A549 (cell line): ENCODE results near the gene LEPROT. TPM values are rescaled to one million over a fixed set of nuclear protein-coding genes. Genes with fewer than 3 reads are reported as not detected.

Source experiments
- ATAC-seq, 2 experiments: fragments of 200-7000 bp in 1 of 2; fragments of >200 bp in 1 of 2; cut with Nextera tagmentation in 1 of 2; cut with Tn5 transposase in 1 of 2; 3 replicates each; pipeline versions ENCODE4 v1.8.0 to v1.9.1; 2018 to 2020; ENCODE audit warnings: mild to moderate bottlenecking in 1 of 2, moderate library complexity in 1 of 2
- CTCF ChIA-PET: fragments of 300-600 bp; sonication (Branson Sonifier 250); formaldehyde crosslinking; extraction: SDS; loops from one replicate; lab custom pipeline; 2021; ENCODE audit warnings: antibody characterized with exemption, inconsistent platforms; lab: Yijun Ruan, JAX
- POLR2A ChIA-PET: fragments of 350-600 bp; formaldehyde crosslinking; extraction: SDS; loops from one replicate; lab custom pipeline; 2021; ENCODE audit warnings: antibody characterized with exemption, inconsistent platforms; lab: Yijun Ruan, JAX
- DNase-seq, 2 experiments: peaks; one replicate each; pipeline versions ENCODE4 v3.0.0 to v3.0.0-alpha.2; 2011 to 2016; ENCODE audit warnings: low read depth in 1 of 2, low spot score in 1 of 2
- FAIRE-seq: peaks from 2 replicates; lab custom pipeline; 2011; peaks lifted over from hg19 to GRCh38; lab: Jason Lieb, UNC
- H3K27ac ChIP-seq, 2 experiments: fragments of >200 bp; sonication (Bioruptor Twin); formaldehyde crosslinking; 3 replicates each; pipeline ENCODE4 v1.5.1; 2016 to 2017
- H3K4me1 ChIP-seq: fragments of >200 bp; sonication (Bioruptor Twin); formaldehyde crosslinking; 3 replicates; pipeline ENCODE4 v1.6.1; 2016
- H3K4me2 ChIP-seq: fragments of >200 bp; sonication (Bioruptor Twin); formaldehyde crosslinking; 3 replicates; pipeline ENCODE4 v1.6.1; 2016
- H3K4me3 ChIP-seq: fragments of >200 bp; sonication (Bioruptor Twin); formaldehyde crosslinking; 3 replicates; pipeline ENCODE4 v1.5.1; 2016
- H3K9me3 ChIP-seq: fragments of >200 bp; sonication (Bioruptor Twin); formaldehyde crosslinking; 3 replicates; pipeline ENCODE4 v1.6.1; 2016
- ATOH8 ChIP-seq: fragments of 250-450 bp; sonication (Bioruptor Pico); IDR thresholded peaks from 2 replicates; pipeline ENCODE4 v1.5.0; 2020; ENCODE audit warnings: low read depth, mild to moderate bottlenecking, moderate library complexity
- CBX8 ChIP-seq: fragments of 200-600 bp; sonication (generic); IDR thresholded peaks from 2 replicates; pipeline ENCODE4 v1.6.1; 2016
- CEBPB ChIP-seq, 2 experiments: fragments of >200 bp in 1 of 2; sonication (Bioruptor Twin) in 1 of 2; formaldehyde crosslinking in 1 of 2; IDR thresholded peaks; 2 replicates each; pipeline ENCODE4 v1.6.1; 2012 to 2016
- EP300 ChIP-seq, 2 experiments: fragments of >200 bp; sonication (Bioruptor Twin); formaldehyde crosslinking; IDR thresholded peaks; 2 replicates in 1 of 2; 3 replicates in 1 of 2; pipeline ENCODE4 v1.6.1; 2016 to 2017
- FOSL2 ChIP-seq, 2 experiments: fragments of 450-650 bp in 1 of 2; fragments of >200 bp in 1 of 2; sonication (Bioruptor Twin) in 1 of 2; formaldehyde crosslinking; IDR thresholded peaks; 2 replicates each; pipeline versions ENCODE4 v1.5.0 to v1.6.1; 2016 to 2020; ENCODE audit warnings: mild to moderate bottlenecking in 1 of 2, moderate library complexity in 1 of 2
- FOXS1 ChIP-seq: fragments of 250-450 bp; sonication (Bioruptor Pico); IDR thresholded peaks from 2 replicates; pipeline ENCODE4 v1.5.0; 2020; ENCODE audit warnings: mild to moderate bottlenecking, moderate library complexity
- GATA3 ChIP-seq: IDR thresholded peaks from 2 replicates; pipeline ENCODE4 v1.6.1; 2012; ENCODE audit warnings: borderline replicate concordance
- HEYL ChIP-seq: fragments of 250-450 bp; sonication (Bioruptor Pico); IDR thresholded peaks from 2 replicates; pipeline ENCODE4 v1.8.0; 2021; ENCODE audit warnings: mild to moderate bottlenecking, moderate library complexity
- JUN ChIP-seq, 2 experiments: fragments of >200 bp; sonication (Bioruptor Twin); formaldehyde crosslinking; IDR thresholded peaks; 2 replicates in 1 of 2; 3 replicates in 1 of 2; pipeline ENCODE4 v1.6.1; 2016 to 2017
- JUNB ChIP-seq: fragments of >200 bp; sonication (Bioruptor Twin); formaldehyde crosslinking; IDR thresholded peaks from 2 replicates; pipeline ENCODE4 v1.6.1; 2016
- MAFK ChIP-seq: fragments of 450-650 bp; IDR thresholded peaks from 2 replicates; pipeline ENCODE4 v1.6.1; 2014; ENCODE audit not compliant: partially characterized antibody
- MAZ ChIP-seq: fragments of 150-350 bp; IDR thresholded peaks from 2 replicates; pipeline ENCODE4 v1.6.1; 2014; ENCODE audit warnings: antibody characterized with exemption, low read depth, low read length, borderline replicate concordance
- NPAS2 ChIP-seq: fragments of 250-450 bp; sonication (Bioruptor Pico); IDR thresholded peaks from 2 replicates; pipeline ENCODE4 v1.8.0; 2022; ENCODE audit warnings: mild to moderate bottlenecking, moderate library complexity, borderline replicate concordance
- NR3C1 ChIP-seq: fragments of >200 bp; sonication (Bioruptor Twin); formaldehyde crosslinking; IDR thresholded peaks from 3 replicates; pipeline ENCODE4 v1.6.1; 2017
- POLR2A ChIP-seq: IDR thresholded peaks from 2 replicates; pipeline ENCODE4 v1.6.1; 2012; ENCODE audit warnings: mild to moderate bottlenecking, low read length
- RARB ChIP-seq: fragments of 250-450 bp; sonication (Bioruptor Pico); IDR thresholded peaks from 2 replicates; pipeline ENCODE4 v1.8.0; 2021; ENCODE audit warnings: mild to moderate bottlenecking, moderate library complexity
- RFX5 ChIP-seq: fragments of 450-650 bp; IDR thresholded peaks from 2 replicates; pipeline ENCODE4 v1.7.1; 2014; ENCODE audit warnings: antibody characterized with exemption, mild to moderate bottlenecking, moderate library complexity
- ZFP36 ChIP-seq: fragments of 450-650 bp; IDR thresholded peaks from 2 replicates; pipeline ENCODE4 v1.6.1; 2014; ENCODE audit warnings: borderline replicate concordance; ENCODE audit not compliant: partially characterized antibody
- WGBS: methylation state at CpG from one replicate; pipeline ENCODE4 v1.1.6; 2017; ENCODE audit errors: missing lambda C conversion rate; 5-methylcytosine and 5-hydroxymethylcytosine counted together
- polyA plus RNA-seq, 4 experiments: library from polyadenylated mRNA; depleted of rRNA in 3 of 4; stranded (reverse); fragments of >200 nt; fragmentation: RNase III in 1 of 4; extraction: RNeasy Plus Mini Kit Qiagen cat#74134 plus additional on column Dnase treatment in 1 of 4; gene quantifications; 2 replicates in 3 of 4; 3 replicates in 1 of 4; pipeline ENCODE4 v1.2.3, GENCODE V29; 2011 to 2017
- TF ChIP-seq, protein P1 (sequence below): IDR thresholded peaks from 2 replicates; pipeline ENCODE4 v1.6.1; 2012
- TF ChIP-seq, protein P2 (sequence below): fragments of >200 bp; sonication (Bioruptor Twin); formaldehyde crosslinking; IDR thresholded peaks from 3 replicates; pipeline ENCODE4 v1.5.1; 2016

The LEPROT gene
- polyA plus RNA-seq, 2 of the 4 experiments (the other 2 are of a cell fraction), result 51.2 to 62.9 TPM

GRCh38 chr1:65425006-65425405 lies 4.5 kb downstream of the LEPROT start (continued):
- no peak for TF ChIP-seq ATOH8

DNA sequence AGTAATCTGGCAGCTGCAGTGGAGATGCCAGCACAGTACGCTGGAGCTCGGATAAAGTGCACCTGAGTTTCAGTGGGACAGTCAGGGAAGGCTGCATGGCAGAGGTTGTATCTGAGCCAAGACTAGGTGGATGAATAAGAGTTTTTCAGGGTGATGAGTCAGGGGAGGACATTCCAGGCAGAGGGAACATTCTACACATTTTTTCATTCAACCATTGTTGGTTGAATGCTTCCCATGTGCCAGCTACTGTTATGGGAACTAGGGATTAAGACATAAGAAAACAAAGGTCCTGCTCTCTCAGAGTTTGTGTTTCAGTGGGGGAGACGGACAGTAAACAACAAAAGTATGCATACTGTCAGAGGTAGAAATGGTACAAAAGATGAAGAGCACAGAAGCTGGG lies 5.2 kb downstream of the LEPROT start:
- POLR2A ChIA-PET, result no interaction called here
- 2% methylated on average over 3 of the region's 3 CpGs for WGBS
- Histone ChIP-seq H3K27ac (peak overlapping the region; percentile 87 to 90), H3K9me3 (no peaks in the 10 kb centered on the region)
- peak; percentile 70 to 77 for ATAC-seq
- TF ChIP-seq, protein P1, sequence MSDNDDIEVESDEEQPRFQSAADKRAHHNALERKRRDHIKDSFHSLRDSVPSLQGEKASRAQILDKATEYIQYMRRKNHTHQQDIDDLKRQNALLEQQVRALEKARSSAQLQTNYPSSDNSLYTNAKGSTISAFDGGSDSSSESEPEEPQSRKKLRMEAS, result peak; percentile 87
- TF ChIP-seq JUNB (peak; percentile 69), FOXS1 (CRISPR knock-in tag) (no peak), CEBPB (IDR thresholded peaks at IDR 0.05) (peak in 1 of 2 experiments; percentile 71; a peak in 2 of 4 replicates), ZFP36 (peak; percentile 97), POLR2A (no peak), ATOH8 (0 out of 2 replicates have a peak, but pooled peaks have one; percentile 33), FOSL2 (IDR thresholded peaks at IDR 0.05) (peak; percentile 87), FOSL2 (CRISPR knock-in tag; IDR thresholded peaks at IDR 0.05) (peak; percentile 92), EP300 (IDR thresholded peaks at IDR 0.05) (peak in 1 of 2 experiments; percentile 30; a peak in 1 of 5 replicates), NPAS2 (CRISPR knock-in tag) (no peak), JUN (IDR thresholded peaks at IDR 0.05) (peak; percentile 40 to 45; a peak in 2 of 5 replicates), MAFK (peak; percentile 27), GATA3 (peak; percentile 79; the same call in 1 of the 2 replicates)
- TF ChIP-seq, all 56 proteins: peak for 10
- peak; percentile 49 to 79 for DNase-seq
- CTCF ChIA-PET, result interaction anchor here (1.8 kb wide), 1 partner anchor 262 kb away, joined by 5 read pairs; no protein-coding TSS in a partner anchor
- Histone ChIP-seq H3K4me2 (peak overlapping the region; percentile 89), H3K4me1 (peaks cover 67% of the 10 kb centered on the region), H3K4me3 (no peak overlapping the region)
- no peak for FAIRE-seq

- no peak for DNase-seq
- H3K4me1 ChIP-seq, result peaks cover 50% of the 10 kb centered on the region
- TF ChIP-seq RARB (CRISPR knock-in tag), result no peak
- TF ChIP-seq, protein P2, sequence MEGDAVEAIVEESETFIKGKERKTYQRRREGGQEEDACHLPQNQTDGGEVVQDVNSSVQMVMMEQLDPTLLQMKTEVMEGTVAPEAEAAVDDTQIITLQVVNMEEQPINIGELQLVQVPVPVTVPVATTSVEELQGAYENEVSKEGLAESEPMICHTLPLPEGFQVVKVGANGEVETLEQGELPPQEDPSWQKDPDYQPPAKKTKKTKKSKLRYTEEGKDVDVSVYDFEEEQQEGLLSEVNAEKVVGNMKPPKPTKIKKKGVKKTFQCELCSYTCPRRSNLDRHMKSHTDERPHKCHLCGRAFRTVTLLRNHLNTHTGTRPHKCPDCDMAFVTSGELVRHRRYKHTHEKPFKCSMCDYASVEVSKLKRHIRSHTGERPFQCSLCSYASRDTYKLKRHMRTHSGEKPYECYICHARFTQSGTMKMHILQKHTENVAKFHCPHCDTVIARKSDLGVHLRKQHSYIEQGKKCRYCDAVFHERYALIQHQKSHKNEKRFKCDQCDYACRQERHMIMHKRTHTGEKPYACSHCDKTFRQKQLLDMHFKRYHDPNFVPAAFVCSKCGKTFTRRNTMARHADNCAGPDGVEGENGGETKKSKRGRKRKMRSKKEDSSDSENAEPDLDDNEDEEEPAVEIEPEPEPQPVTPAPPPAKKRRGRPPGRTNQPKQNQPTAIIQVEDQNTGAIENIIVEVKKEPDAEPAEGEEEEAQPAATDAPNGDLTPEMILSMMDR, result no peak
- no peak for TF ChIP-seq MAZ
- no peak for TF ChIP-seq CBX8
- TF ChIP-seq RFX5, result no peak
- TF ChIP-seq HEYL (CRISPR knock-in tag), result no peak
- no peak for TF ChIP-seq NR3C1
- TF ChIP-seq, all 56 proteins: peak for 0
- ATAC-seq (no peak), FAIRE-seq (no peak)
- ChIA-PET POLR2A (no interaction called here), CTCF (interaction anchor here (0.6 to 1.5 kb wide), 3 partner anchors 30 to 259 kb away, joined by 3 to 5 read pairs (median 4); no protein-coding TSS in a partner anchor)
- Histone ChIP-seq H3K4me2 (peak overlapping the region; percentile 59; the same call in 2 of the 3 replicates), H3K27ac (peak overlapping the region; percentile 64 to 71), H3K4me3 (no peak overlapping the region), H3K9me3 (no peaks in the 10 kb centered on the region)
- 93% methylated on average over 2 of the region's 2 CpGs for WGBS
Observed at GRCh38 chr1:65429078-65429477, 8.6 kb downstream of the LEPROT start.
